ENCODE measurements around the gene CFL1.

DNA sequence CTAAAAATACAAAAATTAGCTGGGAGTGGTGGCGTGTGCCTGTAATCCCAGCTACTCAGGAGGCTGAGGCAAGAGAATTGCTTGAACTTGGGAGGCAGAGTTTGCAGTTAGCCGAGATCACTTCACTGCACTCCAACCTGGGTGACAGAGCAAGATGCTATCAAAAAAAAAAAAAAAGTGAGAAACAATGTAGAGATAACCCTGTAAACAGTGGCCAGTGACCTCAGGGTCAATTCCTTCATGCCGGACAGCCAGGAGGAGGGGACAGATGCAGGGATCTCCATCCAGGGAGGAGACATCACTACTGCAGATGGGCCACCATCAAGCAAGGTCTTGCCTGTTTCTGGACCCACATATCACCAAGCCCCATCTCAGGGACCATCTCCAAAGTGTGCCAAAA lies 10.2 kb downstream of the CFL1 start:
- TF ChIP-seq, protein P1, sequence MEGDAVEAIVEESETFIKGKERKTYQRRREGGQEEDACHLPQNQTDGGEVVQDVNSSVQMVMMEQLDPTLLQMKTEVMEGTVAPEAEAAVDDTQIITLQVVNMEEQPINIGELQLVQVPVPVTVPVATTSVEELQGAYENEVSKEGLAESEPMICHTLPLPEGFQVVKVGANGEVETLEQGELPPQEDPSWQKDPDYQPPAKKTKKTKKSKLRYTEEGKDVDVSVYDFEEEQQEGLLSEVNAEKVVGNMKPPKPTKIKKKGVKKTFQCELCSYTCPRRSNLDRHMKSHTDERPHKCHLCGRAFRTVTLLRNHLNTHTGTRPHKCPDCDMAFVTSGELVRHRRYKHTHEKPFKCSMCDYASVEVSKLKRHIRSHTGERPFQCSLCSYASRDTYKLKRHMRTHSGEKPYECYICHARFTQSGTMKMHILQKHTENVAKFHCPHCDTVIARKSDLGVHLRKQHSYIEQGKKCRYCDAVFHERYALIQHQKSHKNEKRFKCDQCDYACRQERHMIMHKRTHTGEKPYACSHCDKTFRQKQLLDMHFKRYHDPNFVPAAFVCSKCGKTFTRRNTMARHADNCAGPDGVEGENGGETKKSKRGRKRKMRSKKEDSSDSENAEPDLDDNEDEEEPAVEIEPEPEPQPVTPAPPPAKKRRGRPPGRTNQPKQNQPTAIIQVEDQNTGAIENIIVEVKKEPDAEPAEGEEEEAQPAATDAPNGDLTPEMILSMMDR (IDR thresholded peaks at IDR 0.05) = no peak
- TF ChIP-seq POLR2A (IDR thresholded peaks at IDR 0.05) (no peak), EP300 (IDR thresholded peaks at IDR 0.05) (no peak)

Measured in ovary (tissue), 3 donors.